Ishikawa (cell line): Measurements from ENCODE around the gene GAPVD1.

ENCODE experiments used
- CEBPB ChIP-seq: IDR thresholded peaks from 2 replicates; pipeline ENCODE4 v1.6.1; 2012
- CREB1 ChIP-seq: IDR thresholded peaks from 2 replicates; pipeline ENCODE4 v1.6.1; 2012; ENCODE audit warnings: low read depth
- EP300 ChIP-seq: IDR thresholded peaks from 2 replicates; pipeline ENCODE4 v1.6.1; 2012; ENCODE audit warnings: borderline replicate concordance
- FOXM1 ChIP-seq: IDR thresholded peaks from 2 replicates; pipeline ENCODE4 v1.6.1; 2012; ENCODE audit warnings: low read depth, borderline replicate concordance
- MAX ChIP-seq: IDR thresholded peaks from 2 replicates; pipeline ENCODE4 v1.6.1; 2012
- RAD21 ChIP-seq: IDR thresholded peaks from 2 replicates; pipeline ENCODE4 v1.6.1; 2012; ENCODE audit warnings: low read depth
- REST ChIP-seq: IDR thresholded peaks from 2 replicates; pipeline ENCODE4 v1.6.1; 2012; ENCODE audit warnings: low read depth, mild to moderate bottlenecking
- TAF1 ChIP-seq: IDR thresholded peaks from 2 replicates; pipeline ENCODE4 v1.6.1; 2012; ENCODE audit warnings: low read depth, mild to moderate bottlenecking
- TCF12 ChIP-seq: IDR thresholded peaks from 2 replicates; pipeline ENCODE4 v1.6.1; 2012; ENCODE audit warnings: low read depth
- TEAD4 ChIP-seq: IDR thresholded peaks from 2 replicates; pipeline ENCODE4 v1.6.1; 2012
- USF1 ChIP-seq: IDR thresholded peaks from 2 replicates; pipeline ENCODE4 v1.6.1; 2012
- YY1 ChIP-seq: IDR thresholded peaks from 2 replicates; pipeline ENCODE4 v1.6.1; 2012; ENCODE audit warnings: low read depth

- TF ChIP-seq RAD21 (no peak), YY1 (no peak), TCF12 (no peak), TAF1 (no peak), CREB1 (no peak), TEAD4 (no peak), USF1 (no peak), REST (no peak), EP300 (no peak), CEBPB (no peak), FOXM1 (no peak), MAX (no peak)
These were observed 135.2 kb downstream of the GAPVD1 start for GRCh38 chr9:125396799-125397198.
